HG03280 (cell line): ENCODE data around the gene ZAR1L.

Experiments
- ATAC-seq: cut with Tn5 transposase; IDR thresholded peaks from one replicate; pipeline ENCODE4 v1.9.1; 2021; ENCODE audit warnings: mild to moderate bottlenecking, moderate library complexity; ENCODE audit not compliant: unreplicated experiment

Gene ZAR1L

DNA sequence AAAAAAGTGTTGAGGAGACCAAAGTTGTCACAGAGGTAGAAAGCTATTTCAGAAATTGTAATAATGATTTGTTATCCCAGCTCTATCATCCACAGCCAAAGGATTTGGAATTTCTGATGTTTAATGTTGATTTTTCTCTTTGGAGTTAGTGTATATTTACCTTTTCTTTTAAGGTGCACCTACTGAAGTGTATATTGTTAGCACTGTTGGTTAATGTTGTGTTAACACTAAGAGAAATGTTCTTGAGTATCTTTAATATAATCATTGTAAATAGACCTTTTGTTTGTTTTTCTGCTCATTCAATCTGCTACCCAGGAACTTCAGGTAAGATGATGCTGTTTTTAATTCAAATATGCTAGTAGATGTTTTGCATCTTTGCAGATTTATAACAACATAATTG is 57.5 kb downstream of the ZAR1L start:
- ATAC-seq = no peak

GRCh38 chr13:32256243-32256642 is 58.9 kb downstream of the ZAR1L start:
- ATAC-seq = no peak

GRCh38 chr13:32255724-32256109 is 59.4 kb downstream of the ZAR1L start:
- no peak for ATAC-seq

GRCh38 chr13:32254916-32255723 is 60.0 kb downstream of the ZAR1L start:
- ATAC-seq = no peak

GRCh38 chr13:32254416-32254815 is 60.7 kb downstream of the ZAR1L start:
- ATAC-seq = no peak

DNA sequence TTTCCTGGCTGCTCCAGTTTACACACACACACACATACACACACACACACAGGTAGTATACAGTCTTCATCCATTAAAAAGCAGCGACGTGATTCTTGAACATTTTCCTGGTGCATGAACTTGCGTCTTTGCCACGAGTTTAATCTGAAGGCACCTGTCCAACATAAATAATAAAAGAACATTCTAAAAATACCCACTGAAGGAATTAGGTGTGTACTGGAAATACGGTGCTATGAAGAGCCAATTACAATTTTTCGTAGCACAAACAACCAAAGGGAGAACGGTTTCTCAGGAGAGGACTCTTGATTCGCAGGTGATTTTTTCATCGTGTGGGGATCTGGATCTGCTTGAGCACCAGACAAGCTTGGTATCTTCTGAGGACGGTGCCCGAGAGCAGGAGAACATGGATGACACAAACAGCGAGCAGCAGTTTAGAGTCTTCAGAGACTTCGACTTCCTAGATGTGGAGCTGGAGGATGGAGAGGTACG is 61.2 kb downstream of the ZAR1L start:
- ATAC-seq = no peak
